Measurements from ENCODE around the gene BOLA3.
"Not testable (repeated sequence)": the region's sequence is repeated elsewhere in the genome, so short reads cannot be mapped to it uniquely, and the experiment has no call there.

Gene BOLA3

GRCh38 chr2:74101574-74102300 is 46.0 kb downstream of the BOLA3 start:
- no peak for DNase-seq (ENCODE audit: low read depth)

GRCh38 chr2:74100254-74101216 is 47.2 kb downstream of the BOLA3 start:
- no peak for DNase-seq (ENCODE audit: low read depth)

- no peak for DNase-seq (ENCODE audit: low read depth)
Measured at GRCh38 chr2:74099835-74100234, 47.9 kb downstream of the BOLA3 start.

GRCh38 chr2:74099271-74099670 is 48.4 kb downstream of the BOLA3 start:
- no peak for DNase-seq (ENCODE audit: low read depth)

GRCh38 chr2:74097574-74097973 is 50.1 kb downstream of the BOLA3 start:
- DNase-seq (ENCODE audit: low read depth): no peak

- DNase-seq (ENCODE audit: low read depth): no peak
Measured at GRCh38 chr2:74096052-74096451, 51.7 kb downstream of the BOLA3 start.

GRCh38 chr2:74095632-74096031 is 52.1 kb downstream of the BOLA3 start:
- DNase-seq (ENCODE audit: low read depth): no peak

GRCh38 chr2:74094291-74094690 is 53.4 kb downstream of the BOLA3 start:
- no peak for DNase-seq (ENCODE audit: low read depth)

GRCh38 chr2:74093840-74094239 is 53.9 kb downstream of the BOLA3 start:
- DNase-seq (ENCODE audit: low read depth): no peak

- DNase-seq (ENCODE audit: low read depth): no peak
Measured at GRCh38 chr2:74093426-74093825, 54.3 kb downstream of the BOLA3 start.

- no peak for DNase-seq (ENCODE audit: low read depth)
Measured at GRCh38 chr2:74092275-74092674, 55.4 kb downstream of the BOLA3 start.

GRCh38 chr2:74091391-74091790 is 56.3 kb downstream of the BOLA3 start:
- no peak for DNase-seq (ENCODE audit: low read depth)

- no peak for DNase-seq (ENCODE audit: low read depth)
Measured at GRCh38 chr2:74089816-74090745, 57.6 kb downstream of the BOLA3 start.

GRCh38 chr2:74088676-74089075 is 59.0 kb downstream of the BOLA3 start:
- not testable (repeated sequence) for DNase-seq (ENCODE audit: low read depth)

GRCh38 chr2:74087696-74088095 is 60.0 kb downstream of the BOLA3 start:
- no peak for DNase-seq (ENCODE audit: low read depth)

- no peak for DNase-seq (ENCODE audit: low read depth)
Measured at GRCh38 chr2:74086021-74086420, 61.7 kb downstream of the BOLA3 start.

Measured in stimulated activated CD4-positive, alpha-beta T cell treated with anti-CD3 and anti-CD28 coated beads, Interleukin-2, amount 100 ng/mL, for 4 hours (primary cell).